Activated T-cell treated with anti-CD3 and anti-CD28 coated beads, Interleukin-2, amount 50 U/mL, for 72 hours (primary cell): Measurements from ENCODE around the gene CDKN1B. TPM values are rescaled to one million over a fixed set of nuclear protein-coding genes. Genes with fewer than 3 reads are reported as not detected.
"Not testable (repeated sequence)": the region's sequence is repeated elsewhere in the genome, so short reads cannot be mapped to it uniquely, and the experiment has no call there.

Experiments used
- ATAC-seq, 2 donors: fragments of 150-1000 bp; cut with Tn5 transposase; replicated peaks in 1 of 2; 2 replicates each; pipeline ENCODE4 v1.10.0; 2021; ENCODE audit warnings: moderate library complexity in 2 of 2, mild to moderate bottlenecking in 1 of 2
- DNase-seq, 2 donors: peaks; one replicate each; pipeline ENCODE4 v3.0.0; 2021 to 2022; ENCODE audit warnings: mixed read lengths in 1 of 2
- H3K27ac Mint-ChIP-seq: one replicate; pipeline ENCODE4 v1.8.0; 2022; ENCODE audit warnings: mild to moderate bottlenecking, moderate library complexity, mixed read lengths
- H3K27me3 Mint-ChIP-seq: one replicate; pipeline ENCODE4 v1.8.0; 2022; ENCODE audit warnings: low read depth, mixed read lengths
- H3K36me3 Mint-ChIP-seq, 2 donors: one replicate each; pipeline ENCODE4 v1.8.0; 2022; ENCODE audit warnings: mixed read lengths in 2 of 2, mild to moderate bottlenecking in 1 of 2; ENCODE audit not compliant: insufficient read depth in 2 of 2
- H3K4me1 Mint-ChIP-seq: one replicate; pipeline ENCODE4 v1.8.0; 2022; ENCODE audit warnings: low read depth, mixed read lengths
- H3K4me3 Mint-ChIP-seq, 2 donors: one replicate each; pipeline ENCODE4 v1.8.0; 2022; ENCODE audit warnings: mild to moderate bottlenecking in 2 of 2, mixed read lengths in 2 of 2, moderate library complexity in 2 of 2
- H3K9me3 Mint-ChIP-seq, 2 donors: one replicate each; pipeline ENCODE4 v1.8.0; 2022; ENCODE audit warnings: mixed read lengths in 2 of 2
- total RNA-seq, 2 donors: library from RNA; stranded (reverse); gene quantifications; one replicate each; pipeline ENCODE4 v1.2.3, GENCODE V29; 2022

The CDKN1B gene
- total RNA-seq, 2 donors from 2014 or later = 54.2 to 67.2 TPM

- ATAC-seq (no peak), DNase-seq (no peak)
- no peaks in the 10 kb centered on the region for H3K9me3 Mint-ChIP-seq
- H3K27ac Mint-ChIP-seq = peak overlapping the region; percentile 32
- peak overlapping the region in 1 of 2 donors; percentile 19 for H3K4me3 Mint-ChIP-seq
- no peaks in the 10 kb centered on the region for H3K27me3 Mint-ChIP-seq
- H3K36me3 Mint-ChIP-seq = peaks cover 4 to 13% of the 10 kb centered on the region in 2 donors
- H3K4me1 Mint-ChIP-seq = peaks cover 66% of the 10 kb centered on the region
Measured at GRCh38 chr12:12734561-12735071, 17.4 kb downstream of the CDKN1B start.

- ATAC-seq (no peak), DNase-seq (no peak)
- peaks cover 2 to 13% of the 10 kb centered on the region in 2 donors for H3K36me3 Mint-ChIP-seq
- no peaks in the 10 kb centered on the region for H3K9me3 Mint-ChIP-seq
- H3K27ac Mint-ChIP-seq = peak overlapping the region; percentile 66
- peak overlapping the region; percentile 35 to 47 for H3K4me3 Mint-ChIP-seq
- H3K27me3 Mint-ChIP-seq = no peaks in the 10 kb centered on the region
- peaks cover 59% of the 10 kb centered on the region for H3K4me1 Mint-ChIP-seq
Measured at GRCh38 chr12:12735301-12735700, 18.1 kb downstream of the CDKN1B start.

- H3K36me3 Mint-ChIP-seq = peaks cover 2 to 7% of the 10 kb centered on the region in 2 donors
- peak overlapping the region; percentile 62 to 76 for H3K4me3 Mint-ChIP-seq
- H3K9me3 Mint-ChIP-seq = no peaks in the 10 kb centered on the region
- H3K27me3 Mint-ChIP-seq = no peaks in the 10 kb centered on the region
- DNase-seq (peak; percentile 60 to 63), ATAC-seq (peak; percentile 92 to 94)
- H3K4me1 Mint-ChIP-seq = peaks cover 51% of the 10 kb centered on the region
- peak overlapping the region; percentile 86 for H3K27ac Mint-ChIP-seq
Measured at GRCh38 chr12:12736759-12737676, 19.9 kb downstream of the CDKN1B start.

- not testable (repeated sequence) for H3K27me3 Mint-ChIP-seq, DNase-seq, H3K27ac Mint-ChIP-seq, H3K4me3 Mint-ChIP-seq, H3K9me3 Mint-ChIP-seq, ATAC-seq, H3K36me3 Mint-ChIP-seq
- H3K4me1 Mint-ChIP-seq = peaks cover 43% of the 10 kb centered on the region
Measured at GRCh38 chr12:12738152-12738551, 21.0 kb downstream of the CDKN1B start.

- Mint-ChIP-seq H3K9me3 (no peaks in the 10 kb centered on the region), H3K27ac (no peak overlapping the region), H3K4me1 (peaks cover 21% of the 10 kb centered on the region), H3K36me3 (peaks cover 2 to 4% of the 10 kb centered on the region in 2 donors), H3K27me3 (no peaks in the 10 kb centered on the region), H3K4me3 (no peak overlapping the region)
- DNase-seq (no peak), ATAC-seq (no peak)
Measured at GRCh38 chr12:12741660-12742059, 24.5 kb downstream of the CDKN1B start.

GRCh38 chr12:12744546-12745305, 27.6 kb downstream of the CDKN1B start:
- no peak for ATAC-seq
- H3K27ac Mint-ChIP-seq = no peak overlapping the region
- DNase-seq = no peak
- H3K9me3 Mint-ChIP-seq = no peaks in the 10 kb centered on the region
- peaks cover 13% of the 10 kb centered on the region for H3K4me1 Mint-ChIP-seq
- peaks cover 2 to 4% of the 10 kb centered on the region in 2 donors for H3K36me3 Mint-ChIP-seq
- H3K27me3 Mint-ChIP-seq = no peaks in the 10 kb centered on the region
- H3K4me3 Mint-ChIP-seq = no peak overlapping the region

- H3K27me3 Mint-ChIP-seq = no peaks in the 10 kb centered on the region
- H3K36me3 Mint-ChIP-seq = peaks cover 2 to 4% of the 10 kb centered on the region in 2 donors
- no peak overlapping the region for H3K27ac Mint-ChIP-seq
- H3K4me1 Mint-ChIP-seq = peaks cover 13% of the 10 kb centered on the region
- no peaks in the 10 kb centered on the region for H3K9me3 Mint-ChIP-seq
- H3K4me3 Mint-ChIP-seq = no peak overlapping the region
- ATAC-seq (no peak), DNase-seq (no peak)
Measured at GRCh38 chr12:12745576-12746211, 28.5 kb downstream of the CDKN1B start.

GRCh38 chr12:12747278-12747677, 30.1 kb downstream of the CDKN1B start:
- Mint-ChIP-seq H3K9me3 (no peaks in the 10 kb centered on the region), H3K27ac (no peak overlapping the region)

GRCh38 chr12:12748044-12748443, 30.9 kb downstream of the CDKN1B start:
- H3K4me3 Mint-ChIP-seq = no peak overlapping the region
- H3K4me1 Mint-ChIP-seq = peaks cover 8% of the 10 kb centered on the region
- DNase-seq (no peak), ATAC-seq (no peak)
- H3K27ac Mint-ChIP-seq = no peak overlapping the region
- H3K36me3 Mint-ChIP-seq = peaks cover 4 to 5% of the 10 kb centered on the region in 2 donors
- no peaks in the 10 kb centered on the region for H3K9me3 Mint-ChIP-seq
- no peaks in the 10 kb centered on the region for H3K27me3 Mint-ChIP-seq

More at GRCh38 chr12:12747278-12747677, 30.1 kb downstream of the CDKN1B start:
- ATAC-seq (no peak), DNase-seq (no peak)
- peaks cover 4 to 5% of the 10 kb centered on the region in 2 donors for H3K36me3 Mint-ChIP-seq
- H3K4me3 Mint-ChIP-seq = no peak overlapping the region
- H3K27me3 Mint-ChIP-seq = no peaks in the 10 kb centered on the region
- H3K4me1 Mint-ChIP-seq = peaks cover 8% of the 10 kb centered on the region

- H3K4me3 Mint-ChIP-seq = no peak overlapping the region
- peaks cover 8% of the 10 kb centered on the region for H3K4me1 Mint-ChIP-seq
- H3K9me3 Mint-ChIP-seq = no peaks in the 10 kb centered on the region
- no peaks in the 10 kb centered on the region for H3K27me3 Mint-ChIP-seq
- peaks cover 2 to 4% of the 10 kb centered on the region in 2 donors for H3K36me3 Mint-ChIP-seq
- H3K27ac Mint-ChIP-seq = no peak overlapping the region
- DNase-seq (no peak), ATAC-seq (no peak)
Measured at GRCh38 chr12:12749433-12749832, 32.3 kb downstream of the CDKN1B start.

GRCh38 chr12:12755923-12756322, 38.8 kb downstream of the CDKN1B start:
- ATAC-seq (no peak), DNase-seq (no peak)
- Mint-ChIP-seq H3K27me3 (no peaks in the 10 kb centered on the region), H3K4me1 (no peaks in the 10 kb centered on the region), H3K9me3 (no peaks in the 10 kb centered on the region), H3K27ac (no peak overlapping the region), H3K36me3 (peaks cover 0 to 2% of the 10 kb centered on the region in 2 donors), H3K4me3 (no peak overlapping the region)

GRCh38 chr12:12757121-12757520, 40.0 kb downstream of the CDKN1B start:
- no peak overlapping the region for H3K4me3 Mint-ChIP-seq
- H3K4me1 Mint-ChIP-seq = no peaks in the 10 kb centered on the region
- DNase-seq (no peak), ATAC-seq (no peak)
- no peaks in the 10 kb centered on the region for H3K27me3 Mint-ChIP-seq
- no peak overlapping the region for H3K27ac Mint-ChIP-seq
- H3K36me3 Mint-ChIP-seq = no peaks in the 10 kb centered on the region
- H3K9me3 Mint-ChIP-seq = no peaks in the 10 kb centered on the region
